Endothelial cell of umbilical vein (primary cell): ENCODE data around the gene DECR2.

Experiments used
- CTCF ChIP-seq, 2 donors: IDR thresholded peaks; 1 replicate in 1 of 2; 2 replicates in 1 of 2; pipeline ENCODE4 v1.5.1; 2011; ENCODE audit warnings: low read length in 2 of 2, mild to moderate bottlenecking in 2 of 2, moderate library complexity in 2 of 2, control low read depth in 1 of 2, inconsistent platforms in 1 of 2, low read depth in 1 of 2; ENCODE audit not compliant: insufficient read depth in 1 of 2; ENCODE audit errors: extremely low read depth in 1 of 2
- EZH2 ChIP-seq: IDR thresholded peaks from 2 replicates; pipeline ENCODE4 v1.6.1; 2012; ENCODE audit warnings: borderline replicate concordance, low read depth, mild to moderate bottlenecking, moderate library complexity, low read length, inconsistent platforms; ENCODE audit not compliant: severe bottlenecking
- FOS ChIP-seq: IDR thresholded peaks from 2 replicates; pipeline ENCODE4 v1.6.1; 2011; ENCODE audit warnings: mild to moderate bottlenecking, low read length, moderate library complexity, borderline replicate concordance; ENCODE audit not compliant: insufficient read depth
- GATA2 ChIP-seq: IDR thresholded peaks from 2 replicates; pipeline ENCODE4 v1.7.0; 2011; ENCODE audit warnings: low read depth, mild to moderate bottlenecking, moderate library complexity, mixed read lengths, low read length; ENCODE audit not compliant: insufficient read length, insufficient read depth
- JUN ChIP-seq: IDR thresholded peaks from 2 replicates; pipeline ENCODE4 v1.6.1; 2011; ENCODE audit warnings: borderline replicate concordance, low read depth; ENCODE audit not compliant: insufficient read length, insufficient read depth
- MAX ChIP-seq: IDR thresholded peaks from 2 replicates; pipeline ENCODE4 v1.6.1; 2011; ENCODE audit not compliant: insufficient read depth, insufficient read length
- MYC ChIP-seq: IDR thresholded peaks from one replicate; pipeline ENCODE4 v1.6.1; 2011; ENCODE audit warnings: mild to moderate bottlenecking, low read depth, low read length
- POLR2A ChIP-seq: IDR thresholded peaks from 2 replicates; pipeline ENCODE4 v1.6.1; 2012; ENCODE audit warnings: low read depth, mild to moderate bottlenecking, control low read depth, low read length
- POLR2AphosphoS5 ChIP-seq: IDR thresholded peaks from 2 replicates; pipeline ENCODE4 v1.6.1; 2012; ENCODE audit warnings: low read depth, mild to moderate bottlenecking, control low read depth, low read length, moderate library complexity; ENCODE audit not compliant: insufficient read depth

- TF ChIP-seq POLR2A = peak; percentile 94
- TF ChIP-seq CTCF (IDR thresholded peaks at IDR 0.05; ENCODE audit: extremely low read depth in 1 of 2, insufficient read depth in 1 of 2, low read depth in 1 of 2, low read length in 2 of 2) = peak; percentile 38 to 60
- peak; percentile 63 for TF ChIP-seq MAX
- no peak for TF ChIP-seq EZH2
- no peak for TF ChIP-seq FOS
- peak; percentile 94 for TF ChIP-seq POLR2AphosphoS5
- TF ChIP-seq MYC = no peak
- TF ChIP-seq JUN = no peak
- no peak for TF ChIP-seq GATA2
Measured at GRCh38 chr16:401468-402348, at the start of gene DECR2.
